GM10266 (cell line): Measurements from ENCODE around the gene MC1R.

ENCODE experiments used
- DNase-seq: peaks from one replicate; pipeline ENCODE4 v3.0.0; 2012; ENCODE audit errors: extremely low spot score
- CTCF ChIP-seq: IDR thresholded peaks from 2 replicates; pipeline ENCODE4 v1.5.1; 2012; ENCODE audit warnings: mild to moderate bottlenecking, low read depth; ENCODE audit not compliant: control insufficient read depth, insufficient read depth; ENCODE audit errors: missing control alignments

The MC1R gene

GRCh38 chr16:89969741-89970410 lies 51.2 kb downstream of the MC1R start:
- no peak for DNase-seq
- no peak for TF ChIP-seq CTCF
